Kidney (tissue), 14 donors: Measurements from ENCODE around the gene XPNPEP2. TPM values are rescaled to one million over a fixed set of nuclear protein-coding genes. Genes with fewer than 3 reads are reported as not detected.

Source experiments
- DNase-seq, 5 donors: peaks; one replicate each; pipeline ENCODE4 v3.0.0-alpha.2; 2013 to 2020
- FAIRE-seq: peaks from 2 replicates; lab custom pipeline; 2012; peaks lifted over from hg19 to GRCh38; lab: Jason Lieb, UNC
- H3K27ac ChIP-seq, 2 donors: one replicate each; pipeline ENCODE4 v1.7.0; 2013; ENCODE audit warnings: low read depth in 2 of 2, low read length in 2 of 2, inconsistent platforms in 1 of 2
- H3K27me3 ChIP-seq: one replicate; pipeline ENCODE4 v1.7.1; 2013; ENCODE audit warnings: low read length, inconsistent platforms; ENCODE audit not compliant: control insufficient read depth, insufficient read depth
- H3K36me3 ChIP-seq, 3 donors: one replicate each; pipeline versions ENCODE4 v1.7.0 to v1.7.1; 2013; ENCODE audit warnings: low read length in 3 of 3, control low read depth in 1 of 3, inconsistent platforms in 1 of 3; ENCODE audit not compliant: insufficient read depth in 3 of 3, control insufficient read depth in 2 of 3
- H3K4me1 ChIP-seq, 3 donors: one replicate each; pipeline versions ENCODE4 v1.7.0 to v1.7.1; 2013; ENCODE audit warnings: low read length in 3 of 3, inconsistent platforms in 1 of 3, low read depth in 1 of 3; ENCODE audit not compliant: control insufficient read depth in 2 of 3, insufficient read depth in 2 of 3
- H3K4me3 ChIP-seq, 3 donors: one replicate each; pipeline versions ENCODE4 v1.7.0 to v1.8.1; 2013; ENCODE audit warnings: low read length in 3 of 3, control low read depth in 1 of 3, inconsistent platforms in 1 of 3
- H3K9ac ChIP-seq, 3 donors: one replicate each; pipeline versions ENCODE4 v1.7.0 to v1.7.1; 2013; ENCODE audit warnings: low read length in 3 of 3, control low read depth in 1 of 3, inconsistent platforms in 1 of 3
- H3K9me3 ChIP-seq, 3 donors: one replicate each; pipeline versions ENCODE4 v1.7.0 to v1.7.1; 2013; ENCODE audit warnings: low read length in 3 of 3, control low read depth in 1 of 3, inconsistent platforms in 1 of 3; ENCODE audit not compliant: control insufficient read depth in 2 of 3, insufficient read depth in 1 of 3
- intact Hi-C: fragments of 100-400 bp; cut with DNase I; formaldehyde crosslinking; loops from one replicate; pipeline ENCODE4 v1.11.1; 2022
- polyA plus RNA-seq: library from polyadenylated mRNA; stranded (reverse); fragments of 350-450 nt; fragmentation: Illumina TruSeq; extraction: RNeasy Lipid Tissue Mini Kit (QIAGEN cat#74804); gene quantifications from one replicate; pipeline ENCODE4 v1.2.3, GENCODE V29; 2014; ENCODE audit warnings: low read depth, low replicate concordance; ENCODE audit not compliant: insufficient read depth
- total RNA-seq: library from RNA; stranded (reverse); fragmentation: NEBNext Ultra II Directional; extraction: Animal tissue kit (Norgen Biotek cat#: 25700); gene quantifications from one replicate; pipeline ENCODE4 v1.2.1, GENCODE V29; 2021
- TF ChIP-seq, protein P1 (sequence below): IDR thresholded peaks from 3 replicates; pipeline ENCODE4 v1.5.1; 2012; ENCODE audit warnings: mild to moderate bottlenecking, moderate library complexity, borderline replicate concordance; ENCODE audit not compliant: insufficient read depth; ENCODE audit errors: extremely low read depth
- donor health status: control.
- donor health status: control.
- donor health status: control.
- donor health status: control.
- donor health status: control.
- donor health status: DM: yes; HTN: yes; CAD: no.
- donor health status: Normal renal cell carcinoma (clear cell type).

Gene XPNPEP2
- total and polyA plus RNA-seq, 2 donors from 2014 or later = 2.0 to 78.6 TPM

DNA sequence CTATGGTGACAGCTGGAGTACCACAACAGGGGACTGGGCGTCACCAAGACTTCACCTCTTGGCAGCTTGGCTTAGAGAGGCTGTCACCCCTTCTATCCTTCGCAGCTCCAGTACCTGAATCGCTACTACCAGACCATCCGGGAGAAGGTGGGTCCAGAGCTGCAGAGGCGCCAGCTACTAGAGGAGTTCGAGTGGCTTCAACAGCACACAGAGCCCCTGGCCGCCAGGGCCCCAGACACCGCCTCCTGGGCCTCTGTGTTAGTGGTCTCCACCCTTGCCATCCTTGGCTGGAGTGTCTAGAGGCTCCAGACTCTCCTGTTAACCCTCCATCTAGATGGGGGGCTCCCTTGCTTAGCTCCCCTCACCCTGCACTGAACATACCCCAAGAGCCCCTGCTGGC, 29.4 kb downstream of the XPNPEP2 start:
- intact Hi-C loops = no loop called here
- FAIRE-seq (no peak), DNase-seq (no peak)
- Histone ChIP-seq H3K9ac (no peak overlapping the region), H3K36me3 (no peaks in the 10 kb centered on the region), H3K4me1 (peaks cover 0 to 4% (median 0%) of the 10 kb centered on the region in 3 donors), H3K27me3 (no peaks in the 10 kb centered on the region), H3K27ac (no peak overlapping the region), H3K9me3 (no peaks in the 10 kb centered on the region), H3K4me3 (no peak overlapping the region)
- TF ChIP-seq, protein P1, sequence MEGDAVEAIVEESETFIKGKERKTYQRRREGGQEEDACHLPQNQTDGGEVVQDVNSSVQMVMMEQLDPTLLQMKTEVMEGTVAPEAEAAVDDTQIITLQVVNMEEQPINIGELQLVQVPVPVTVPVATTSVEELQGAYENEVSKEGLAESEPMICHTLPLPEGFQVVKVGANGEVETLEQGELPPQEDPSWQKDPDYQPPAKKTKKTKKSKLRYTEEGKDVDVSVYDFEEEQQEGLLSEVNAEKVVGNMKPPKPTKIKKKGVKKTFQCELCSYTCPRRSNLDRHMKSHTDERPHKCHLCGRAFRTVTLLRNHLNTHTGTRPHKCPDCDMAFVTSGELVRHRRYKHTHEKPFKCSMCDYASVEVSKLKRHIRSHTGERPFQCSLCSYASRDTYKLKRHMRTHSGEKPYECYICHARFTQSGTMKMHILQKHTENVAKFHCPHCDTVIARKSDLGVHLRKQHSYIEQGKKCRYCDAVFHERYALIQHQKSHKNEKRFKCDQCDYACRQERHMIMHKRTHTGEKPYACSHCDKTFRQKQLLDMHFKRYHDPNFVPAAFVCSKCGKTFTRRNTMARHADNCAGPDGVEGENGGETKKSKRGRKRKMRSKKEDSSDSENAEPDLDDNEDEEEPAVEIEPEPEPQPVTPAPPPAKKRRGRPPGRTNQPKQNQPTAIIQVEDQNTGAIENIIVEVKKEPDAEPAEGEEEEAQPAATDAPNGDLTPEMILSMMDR = no peak

DNA sequence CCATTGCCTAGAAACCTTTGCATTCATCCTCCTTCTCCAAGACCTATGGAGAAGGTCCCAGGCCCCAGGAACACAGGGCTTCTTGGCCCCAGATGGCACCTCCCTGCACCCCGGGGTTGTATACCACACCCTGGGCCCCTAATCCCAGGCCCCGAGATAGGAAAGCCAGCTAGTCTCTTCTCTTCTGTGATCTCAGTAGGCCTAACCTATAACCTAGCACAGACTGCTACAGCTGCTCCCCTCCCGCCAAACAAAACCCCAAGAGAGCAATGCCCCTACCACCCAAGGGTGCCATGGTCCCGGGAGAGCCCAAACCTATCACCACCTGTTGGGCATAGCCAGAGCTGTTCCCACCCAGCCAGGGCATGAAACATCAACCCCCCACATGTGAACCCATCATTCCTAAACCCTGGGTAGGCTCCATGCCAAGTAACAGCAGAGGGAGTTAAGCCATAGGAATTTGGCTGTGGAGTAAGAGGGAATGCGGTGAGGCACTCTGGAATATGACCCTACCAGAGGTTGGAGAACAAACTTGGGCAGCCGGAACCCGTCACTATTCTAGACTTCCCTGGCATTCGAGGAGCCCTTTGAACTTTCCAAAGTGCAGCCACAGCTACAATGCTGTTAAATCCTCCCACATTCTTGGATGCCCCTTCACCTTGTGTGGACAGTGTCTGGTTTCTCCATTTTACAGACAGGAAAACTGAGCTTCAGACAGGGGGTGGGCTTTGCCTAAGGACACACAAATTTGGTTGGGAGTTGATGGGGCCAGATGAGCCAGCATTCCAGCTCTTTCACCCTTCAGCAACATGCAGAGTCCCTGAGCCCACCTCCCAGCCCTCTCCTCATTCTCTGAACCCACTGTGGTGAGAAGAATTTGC, 30.0 kb downstream of the XPNPEP2 start:
- intact Hi-C loops = no loop called here
- no peaks in the 10 kb centered on the region for H3K36me3 ChIP-seq
- DNase-seq (no peak), FAIRE-seq (no peak)
- no peak overlapping the region for H3K4me3 ChIP-seq
- H3K27ac ChIP-seq = no peak overlapping the region
- peaks cover 0 to 7% (median 0%) of the 10 kb centered on the region in 3 donors for H3K4me1 ChIP-seq
- TF ChIP-seq, protein P1 = no peak
- no peaks in the 10 kb centered on the region for H3K9me3 ChIP-seq
- no peak overlapping the region for H3K9ac ChIP-seq
- H3K27me3 ChIP-seq = no peaks in the 10 kb centered on the region

DNA sequence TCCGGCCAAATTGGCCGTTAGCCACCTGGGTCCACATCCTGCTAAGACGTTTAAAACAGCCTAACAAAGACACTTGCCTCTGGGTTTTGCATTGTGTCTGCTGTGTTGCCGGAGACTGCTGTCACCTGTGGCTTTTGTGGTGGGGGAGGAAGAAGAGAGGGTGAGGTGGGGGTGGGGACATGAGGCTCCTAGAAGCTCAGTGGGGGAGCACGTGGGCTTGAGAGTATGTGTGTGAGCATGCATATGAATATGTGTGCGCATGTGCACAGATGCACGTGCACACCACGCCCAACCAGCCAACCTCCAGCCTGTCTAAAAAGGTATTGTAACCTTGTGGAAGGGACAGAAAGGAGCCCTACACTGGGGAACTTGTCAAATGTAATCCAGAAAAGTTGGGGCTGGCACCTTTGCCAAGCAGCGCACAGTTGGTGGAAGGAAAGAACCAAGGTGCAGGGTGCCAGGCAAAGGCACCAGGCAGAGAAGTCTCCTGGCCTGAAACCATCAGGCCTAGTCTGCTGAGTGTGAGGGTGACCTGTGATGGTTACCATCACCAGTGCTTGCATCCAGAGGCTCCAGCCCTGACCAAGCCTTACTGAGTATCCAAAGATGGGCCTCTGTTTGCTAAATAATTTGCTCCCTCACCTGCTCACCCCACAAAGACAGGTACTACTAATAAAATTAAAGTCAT, 30.8 kb downstream of the XPNPEP2 start:
- Histone ChIP-seq H3K36me3 (no peaks in the 10 kb centered on the region), H3K4me1 (peaks cover 0 to 9% (median 0%) of the 10 kb centered on the region in 3 donors), H3K4me3 (no peak overlapping the region), H3K27me3 (no peaks in the 10 kb centered on the region), H3K27ac (no peak overlapping the region), H3K9me3 (no peaks in the 10 kb centered on the region), H3K9ac (no peak overlapping the region)
- intact Hi-C loops = no loop called here
- TF ChIP-seq, protein P1 = no peak
- DNase-seq (no peak), FAIRE-seq (no peak)
